DND-41 (cell line): ENCODE measurements around the gene TXK.
A peak's percentile ranks its signal among the peaks of the same experiment; 100 is the strongest.

Experiments used
- CTCF ChIP-seq: IDR thresholded peaks from 2 replicates; pipeline ENCODE4 v1.5.1; 2012; ENCODE audit warnings: borderline replicate concordance, low read length, moderate library complexity, mild to moderate bottlenecking; ENCODE audit not compliant: poor library complexity, severe bottlenecking; ENCODE audit errors: extremely low read depth
- EZH2 ChIP-seq: IDR thresholded peaks from 3 replicates; pipeline ENCODE4 v1.6.1; 2012; ENCODE audit warnings: borderline replicate concordance, low read depth, mild to moderate bottlenecking, moderate library complexity, low read length, inconsistent platforms; ENCODE audit not compliant: severe bottlenecking

- TF ChIP-seq CTCF, result peak; percentile 68
- TF ChIP-seq EZH2, result no peak
Observed at GRCh38 chr4:48109413-48110263, 24.4 kb downstream of the TXK start.
